ENCODE data around the gene UGCG.
A peak's percentile ranks its signal among the peaks of the same experiment; 100 is the strongest.

UGCG gene

DNA sequence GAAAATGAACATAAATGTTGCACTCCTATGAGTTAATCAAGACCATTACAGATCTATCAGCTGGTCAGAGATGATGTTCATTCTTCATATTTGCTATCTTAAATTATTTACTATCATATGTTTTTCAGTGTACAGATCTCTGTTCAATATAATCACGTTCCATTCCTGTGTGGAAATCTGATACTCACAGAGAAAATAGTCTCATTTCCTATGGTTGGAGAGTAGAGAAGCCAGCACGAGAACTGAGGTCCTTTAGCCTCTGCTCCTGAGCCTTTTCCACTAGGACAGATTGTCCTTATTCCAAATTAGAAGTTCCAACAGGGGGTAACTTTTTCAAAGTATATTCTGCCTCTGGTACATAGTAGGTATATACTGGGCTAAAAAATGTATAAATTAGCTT lies 29.2 kb downstream of the UGCG start:
- TF ChIP-seq, protein P1, sequence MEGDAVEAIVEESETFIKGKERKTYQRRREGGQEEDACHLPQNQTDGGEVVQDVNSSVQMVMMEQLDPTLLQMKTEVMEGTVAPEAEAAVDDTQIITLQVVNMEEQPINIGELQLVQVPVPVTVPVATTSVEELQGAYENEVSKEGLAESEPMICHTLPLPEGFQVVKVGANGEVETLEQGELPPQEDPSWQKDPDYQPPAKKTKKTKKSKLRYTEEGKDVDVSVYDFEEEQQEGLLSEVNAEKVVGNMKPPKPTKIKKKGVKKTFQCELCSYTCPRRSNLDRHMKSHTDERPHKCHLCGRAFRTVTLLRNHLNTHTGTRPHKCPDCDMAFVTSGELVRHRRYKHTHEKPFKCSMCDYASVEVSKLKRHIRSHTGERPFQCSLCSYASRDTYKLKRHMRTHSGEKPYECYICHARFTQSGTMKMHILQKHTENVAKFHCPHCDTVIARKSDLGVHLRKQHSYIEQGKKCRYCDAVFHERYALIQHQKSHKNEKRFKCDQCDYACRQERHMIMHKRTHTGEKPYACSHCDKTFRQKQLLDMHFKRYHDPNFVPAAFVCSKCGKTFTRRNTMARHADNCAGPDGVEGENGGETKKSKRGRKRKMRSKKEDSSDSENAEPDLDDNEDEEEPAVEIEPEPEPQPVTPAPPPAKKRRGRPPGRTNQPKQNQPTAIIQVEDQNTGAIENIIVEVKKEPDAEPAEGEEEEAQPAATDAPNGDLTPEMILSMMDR (IDR thresholded peaks at IDR 0.05; ENCODE audit: poor library complexity, severe bottlenecking), result no peak
- Histone ChIP-seq H3K4me3 (ENCODE audit: severe bottlenecking) (no peak overlapping the region), H3K36me3 (ENCODE audit: low read depth) (peaks cover 94% of the 10 kb centered on the region), H3K9me3 (ENCODE audit: severe bottlenecking) (no peaks in the 10 kb centered on the region), H3K27ac (ENCODE audit: poor library complexity, severe bottlenecking) (no peak overlapping the region), H3K27me3 (ENCODE audit: insufficient read depth, poor library complexity, severe bottlenecking) (no peaks in the 10 kb centered on the region), H3K4me1 (ENCODE audit: insufficient read depth, poor library complexity, severe bottlenecking) (peaks cover 25% of the 10 kb centered on the region)
- no peak for ATAC-seq (ENCODE audit: low read depth)
- no peak for DNase-seq (ENCODE audit: low spot score)

DNA sequence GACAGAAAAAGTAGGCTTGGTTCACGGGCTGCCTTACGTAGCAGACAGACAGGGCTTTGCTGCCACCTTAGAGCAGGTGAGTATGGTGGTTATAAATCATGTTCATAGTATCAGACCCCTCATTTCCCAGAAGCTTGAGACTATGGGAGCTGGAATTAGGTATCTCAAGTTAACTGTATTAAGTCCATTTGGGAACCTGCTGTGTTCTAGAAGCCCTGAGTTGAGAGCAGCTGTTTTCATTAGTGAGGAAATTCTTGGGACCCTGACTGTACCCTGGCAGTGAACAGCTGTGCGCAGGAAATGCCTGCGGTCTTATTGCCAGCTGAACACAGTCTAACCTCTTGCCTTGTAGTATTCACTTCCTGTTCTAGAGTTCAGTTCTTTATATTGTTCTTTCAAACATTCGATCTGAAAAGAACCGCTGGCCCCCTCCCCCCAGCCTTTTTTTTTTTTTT lies 29.8 kb downstream of the UGCG start:
- H3K27ac ChIP-seq (ENCODE audit: poor library complexity, severe bottlenecking), result no peak overlapping the region
- ATAC-seq (ENCODE audit: low read depth), result no peak
- peaks cover 21% of the 10 kb centered on the region for H3K4me1 ChIP-seq (ENCODE audit: insufficient read depth, poor library complexity, severe bottlenecking)
- H3K4me3 ChIP-seq (ENCODE audit: severe bottlenecking), result no peak overlapping the region
- no peaks in the 10 kb centered on the region for H3K9me3 ChIP-seq (ENCODE audit: severe bottlenecking)
- TF ChIP-seq, protein P1 (IDR thresholded peaks at IDR 0.05; ENCODE audit: poor library complexity, severe bottlenecking), result no peak
- no peak for DNase-seq (ENCODE audit: low spot score)
- peaks cover 95% of the 10 kb centered on the region for H3K36me3 ChIP-seq (ENCODE audit: low read depth)
- H3K27me3 ChIP-seq (ENCODE audit: insufficient read depth, poor library complexity, severe bottlenecking), result no peaks in the 10 kb centered on the region

DNA sequence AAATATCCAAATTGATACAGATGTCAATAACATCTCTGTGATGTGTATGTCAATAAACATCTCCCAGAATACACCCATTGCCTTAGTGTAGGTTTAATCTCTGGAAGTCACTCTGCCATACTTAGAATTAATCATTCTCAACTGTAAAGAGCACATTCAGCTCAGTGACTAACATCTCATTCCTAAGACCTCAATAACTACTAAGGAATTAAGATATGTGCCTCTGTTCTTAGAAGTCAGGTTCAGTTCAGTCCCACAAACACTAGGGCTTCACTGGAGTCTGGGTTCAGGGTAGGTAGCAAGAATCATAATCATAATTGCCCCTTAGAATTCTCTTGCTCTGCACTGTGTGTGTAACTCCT lies 31.7 kb downstream of the UGCG start:
- DNase-seq (ENCODE audit: low spot score), result no peak
- H3K27ac ChIP-seq (ENCODE audit: poor library complexity, severe bottlenecking), result peak overlapping the region; percentile 4
- TF ChIP-seq, protein P1 (IDR thresholded peaks at IDR 0.05; ENCODE audit: poor library complexity, severe bottlenecking), result no peak
- peak; percentile 60; the same call in 2 of the 3 replicates for ATAC-seq (ENCODE audit: low read depth)
- H3K27me3 ChIP-seq (ENCODE audit: insufficient read depth, poor library complexity, severe bottlenecking), result no peaks in the 10 kb centered on the region
- H3K36me3 ChIP-seq (ENCODE audit: low read depth), result peaks cover 99% of the 10 kb centered on the region
- H3K4me3 ChIP-seq (ENCODE audit: severe bottlenecking), result no peak overlapping the region
- no peaks in the 10 kb centered on the region for H3K9me3 ChIP-seq (ENCODE audit: severe bottlenecking)
- H3K4me1 ChIP-seq (ENCODE audit: insufficient read depth, poor library complexity, severe bottlenecking), result peaks cover 21% of the 10 kb centered on the region

DNA sequence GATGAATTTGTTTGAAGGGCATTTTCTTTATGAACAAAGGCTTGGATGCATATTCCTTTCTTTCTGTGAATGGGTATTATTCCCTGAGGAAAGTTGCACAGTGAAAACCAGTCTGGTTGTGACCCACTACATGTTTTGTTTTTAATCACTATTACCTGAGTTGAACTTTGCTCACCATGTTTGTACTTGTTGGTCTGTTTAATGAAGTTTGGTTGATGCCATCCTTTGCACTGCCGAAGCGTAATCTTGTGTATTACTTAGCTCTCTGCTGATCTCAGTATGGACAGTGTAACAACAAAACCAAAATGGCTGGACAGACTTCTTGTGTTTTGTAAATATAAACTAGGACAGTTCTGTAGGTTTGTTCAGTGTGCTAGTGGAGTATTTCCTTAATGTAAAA lies 38.1 kb downstream of the UGCG start:
- Histone ChIP-seq H3K4me3 (ENCODE audit: severe bottlenecking) (no peak overlapping the region), H3K27me3 (ENCODE audit: insufficient read depth, poor library complexity, severe bottlenecking) (no peaks in the 10 kb centered on the region), H3K9me3 (ENCODE audit: severe bottlenecking) (no peaks in the 10 kb centered on the region), H3K4me1 (ENCODE audit: insufficient read depth, poor library complexity, severe bottlenecking) (peaks cover 6% of the 10 kb centered on the region), H3K27ac (ENCODE audit: poor library complexity, severe bottlenecking) (no peak overlapping the region), H3K36me3 (ENCODE audit: low read depth) (peaks cover 67% of the 10 kb centered on the region)
- TF ChIP-seq, protein P1 (IDR thresholded peaks at IDR 0.05; ENCODE audit: poor library complexity, severe bottlenecking), result no peak
- ATAC-seq (ENCODE audit: low read depth) (no peak), DNase-seq (ENCODE audit: low spot score) (no peak)

DNA sequence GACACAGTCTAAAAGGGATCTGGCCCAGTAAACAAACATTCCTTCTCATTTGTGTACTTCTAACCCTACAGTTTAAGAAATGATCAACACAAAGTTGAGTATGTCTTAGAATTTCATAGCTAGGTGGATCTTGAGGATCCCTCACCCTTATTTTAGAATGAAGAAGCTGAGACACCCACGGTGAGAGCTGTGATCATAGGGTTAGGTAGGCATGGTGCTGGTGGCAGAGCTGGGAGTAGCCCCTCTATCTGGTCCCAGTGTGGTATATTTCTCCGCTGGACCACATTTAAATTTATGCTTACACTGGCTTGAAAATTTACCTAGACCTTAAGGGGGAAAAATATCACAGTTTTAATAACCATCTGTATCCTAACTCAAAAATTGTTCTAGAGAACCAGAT lies 39.8 kb downstream of the UGCG start:
- Histone ChIP-seq H3K36me3 (ENCODE audit: low read depth) (peaks cover 50% of the 10 kb centered on the region), H3K27ac (ENCODE audit: poor library complexity, severe bottlenecking) (no peak overlapping the region), H3K9me3 (ENCODE audit: severe bottlenecking) (no peaks in the 10 kb centered on the region), H3K4me1 (ENCODE audit: insufficient read depth, poor library complexity, severe bottlenecking) (peaks cover 6% of the 10 kb centered on the region), H3K27me3 (ENCODE audit: insufficient read depth, poor library complexity, severe bottlenecking) (no peaks in the 10 kb centered on the region), H3K4me3 (ENCODE audit: severe bottlenecking) (no peak overlapping the region)
- ATAC-seq (ENCODE audit: low read depth) (no peak), DNase-seq (ENCODE audit: low spot score) (no peak)
- TF ChIP-seq, protein P1 (IDR thresholded peaks at IDR 0.05; ENCODE audit: poor library complexity, severe bottlenecking), result no peak

Measured in RWPE2 (cell line).